Stomach (tissue), 9 donors: ENCODE data around the gene EFCAB5. TPM values are rescaled to one million over a fixed set of nuclear protein-coding genes. Genes with fewer than 3 reads are reported as not detected.

Experiments used
- DNase-seq, 2 donors: peaks; one replicate each; pipeline versions ENCODE4 v3.0.0 to v3.0.0-alpha.2; 2013 to 2019
- H3K27ac ChIP-seq, 5 donors: fragments of 200-600 bp in 4 of 5; sonication (generic) in 4 of 5; one replicate each; pipeline ENCODE4 v1.5.1; 2013 to 2019; ENCODE audit warnings: mild to moderate bottlenecking in 1 of 5, moderate library complexity in 1 of 5
- H3K27me3 ChIP-seq, 3 donors: fragments of 200-600 bp; sonication (generic); one replicate each; pipeline ENCODE4 v1.5.1; 2017 to 2019; ENCODE audit warnings: mixed run types in 1 of 3
- H3K36me3 ChIP-seq, 4 donors: fragments of 200-600 bp; sonication (generic); 1 replicate in 3 of 4; 2 replicates in 1 of 4; pipeline ENCODE4 v1.5.1; 2016 to 2019
- H3K4me1 ChIP-seq, 4 donors: fragments of 200-600 bp; sonication (generic); one replicate each; pipeline ENCODE4 v1.5.1; 2016 to 2019
- H3K4me3 ChIP-seq, 4 donors: fragments of 200-600 bp; sonication (generic) in 3 of 4; one replicate each; pipeline ENCODE4 v1.5.1; 2016 to 2019; ENCODE audit warnings: mild to moderate bottlenecking in 1 of 4
- H3K9me3 ChIP-seq, 4 donors: fragments of 200-600 bp; sonication (generic); one replicate each; pipeline ENCODE4 v1.5.1; 2016 to 2019
- CTCF ChIP-seq, 7 experiments: fragments of 450-650 bp in 4 of 7; fragments of 200-600 bp in 3 of 7; sonication (generic) in 3 of 7; IDR thresholded peaks; one replicate each; pipeline ENCODE4 v1.5.1; 2016 to 2019; ENCODE audit warnings: antibody characterized with exemption in 7 of 7, control low read depth in 2 of 7, mild to moderate bottlenecking in 1 of 7
- EP300 ChIP-seq: sonication (generic); formaldehyde crosslinking; IDR thresholded peaks from one replicate; pipeline ENCODE4 v1.6.1; 2017; ENCODE audit warnings: antibody characterized with exemption
- POLR2A ChIP-seq, 4 donors: fragments of 450-650 bp; IDR thresholded peaks; one replicate each; pipeline ENCODE4 v1.6.1; 2016; ENCODE audit warnings: antibody characterized with exemption in 4 of 4, control low read depth in 2 of 4, mild to moderate bottlenecking in 1 of 4, moderate library complexity in 1 of 4
- POLR2AphosphoS5 ChIP-seq, 3 donors: sonication (generic); formaldehyde crosslinking; IDR thresholded peaks; one replicate each; pipeline ENCODE4 v1.6.1; 2016; ENCODE audit warnings: antibody characterized with exemption in 3 of 3
- WGBS, 5 donors: extraction: QIAGEN DNeasy Blood & Tissue Kit in 3 of 5; methylation state at CpG; one replicate each; pipeline versions ENCODE4 v1.1.5 to v1.1.7; 2013 to 2018; 5-methylcytosine and 5-hydroxymethylcytosine counted together
- intact Hi-C: fragments of 100-400 bp; cut with DNase I; formaldehyde crosslinking; loops from one replicate; pipeline ENCODE4 v1.15.1; 2023; ENCODE audit warnings: low total_unique reads
- polyA plus RNA-seq, 3 donors: library from polyadenylated mRNA; stranded (reverse); fragments of 200-250 nt; gene quantifications; one replicate each; pipeline ENCODE4 v1.2.3, GENCODE V29; 2013
- total RNA-seq, 5 donors: library from RNA; depleted of rRNA; stranded (reverse); fragments of >200 nt; gene quantifications; one replicate each; pipeline versions ENCODE4 v1.1.0 to v1.2.3, GENCODE V29; 2014 to 2016
- donor health status: healthy with polysubstance abuse.
- donor health status: Bipolar disorder and iron deficiency.
- donor health status: healthy.

EFCAB5 gene
- total and polyA plus RNA-seq, 8 donors = 0.05 to 2.8 (median 1.4) TPM; not detected in 4

- no peak for TF ChIP-seq EP300
- TF ChIP-seq POLR2AphosphoS5 (IDR thresholded peaks at IDR 0.05) = no peak
- TF ChIP-seq POLR2A (IDR thresholded peaks at IDR 0.05) = no peak
- TF ChIP-seq CTCF (IDR thresholded peaks at IDR 0.05) = no peak
- no peaks in the 10 kb centered on the region for H3K36me3 ChIP-seq
- DNase-seq = no peak
- no peaks in the 10 kb centered on the region for H3K27me3 ChIP-seq
- intact Hi-C loops = no loop called here
- no peak overlapping the region for H3K27ac ChIP-seq
- H3K9me3 ChIP-seq = no peaks in the 10 kb centered on the region
- no peak overlapping the region for H3K4me3 ChIP-seq
- 2 to 18% (median 15%) methylated on average over 1 of the region's 1 CpG for WGBS, 5 donors
- peaks cover 18 to 54% (median 31%) of the 10 kb centered on the region in 4 donors for H3K4me1 ChIP-seq
Observed at GRCh38 chr17:29927546-29927945, 13.9 kb upstream of the EFCAB5 start.

GRCh38 chr17:29929006-29929532 lies 12.4 kb upstream of the EFCAB5 start:
- intact Hi-C loops = no loop called here
- WGBS, 5 donors = 0 to 2% (median 1%) methylated on average over 13 of the region's 13 CpGs
- no peaks in the 10 kb centered on the region for H3K9me3 ChIP-seq
- no peaks in the 10 kb centered on the region for H3K36me3 ChIP-seq
- TF ChIP-seq POLR2AphosphoS5 (IDR thresholded peaks at IDR 0.05) = peak in 1 of 3 donors; percentile 27
- TF ChIP-seq CTCF (IDR thresholded peaks at IDR 0.05) = no peak
- TF ChIP-seq EP300 = no peak
- no peak for TF ChIP-seq POLR2A (IDR thresholded peaks at IDR 0.05)
- peak; percentile 43 to 73 for DNase-seq
- peak overlapping the region; percentile 93 to 97 (median 96) for H3K27ac ChIP-seq
- no peaks in the 10 kb centered on the region for H3K27me3 ChIP-seq
- peaks cover 18 to 48% (median 31%) of the 10 kb centered on the region in 4 donors for H3K4me1 ChIP-seq
- H3K4me3 ChIP-seq = peak overlapping the region; percentile 75 to 97 (median 94)

- TF ChIP-seq POLR2AphosphoS5 (IDR thresholded peaks at IDR 0.05) (peak; percentile 31 to 83 (median 79)), CTCF (IDR thresholded peaks at IDR 0.05) (no peak)
- peak within 1 kb of the TSS; percentile 75 to 97 (median 94) for H3K4me3 ChIP-seq
- peak within 1 kb of the TSS; percentile 93 to 97 (median 96) for H3K27ac ChIP-seq
- H3K27me3 ChIP-seq = no peaks in the 10 kb centered on the region
- DNase-seq = peak; percentile 93 to 96
- intact Hi-C loops = loop anchor here (5.0 kb wide), 1 partner anchor 122 kb away; no protein-coding TSS in a partner anchor
- no peaks in the 10 kb centered on the region for H3K9me3 ChIP-seq
- no peaks in the 10 kb centered on the region for H3K36me3 ChIP-seq
- H3K4me1 ChIP-seq = peaks cover 18 to 41% (median 31%) of the 10 kb centered on the region in 4 donors
- WGBS, 5 donors = 0 to 2% (median 1%) methylated on average over 30 to 71 of the region's 71 CpGs
Observed at GRCh38 chr17:29929533-29930408, 11.7 kb upstream of the EFCAB5 start, which contains the start of gene SSH2. Gene SSH2, minus strand, starts transcription at chr17:29930228. Its CDS starts 228 bp downstream, at chr17:29930000.

GRCh38 chr17:29930409-29931010 lies 10.9 kb upstream of the EFCAB5 start:
- no peak for DNase-seq
- Histone ChIP-seq H3K27me3 (no peaks in the 10 kb centered on the region), H3K4me3 (peak overlapping the region; percentile 75 to 97 (median 94)), H3K4me1 (peaks cover 18 to 40% (median 31%) of the 10 kb centered on the region in 4 donors), H3K27ac (peak overlapping the region; percentile 93 to 97 (median 96)), H3K36me3 (no peaks in the 10 kb centered on the region), H3K9me3 (no peaks in the 10 kb centered on the region)
- intact Hi-C loops = loop anchor here (5.0 kb wide), 1 partner anchor 123 kb away; no protein-coding TSS in a partner anchor
- WGBS, 5 donors = 0 to 1% (median 1%) methylated on average over 17 to 20 of the region's 20 CpGs
- TF ChIP-seq EP300 = no peak
- no peak for TF ChIP-seq POLR2AphosphoS5 (IDR thresholded peaks at IDR 0.05)
- TF ChIP-seq CTCF (IDR thresholded peaks at IDR 0.05) = no peak
- TF ChIP-seq POLR2A (IDR thresholded peaks at IDR 0.05) = no peak
